ENCODE measurements around the gene KDM5B.
"Not testable (repeated sequence)": the region's sequence is repeated elsewhere in the genome, so short reads cannot be mapped to it uniquely, and the experiment has no call there.

Gene KDM5B

GRCh38 chr1:202791077-202791747, 17.0 kb downstream of the KDM5B start:
- DNase-seq (ENCODE audit: low read depth), result no peak

- no peak for DNase-seq (ENCODE audit: low read depth)
These were observed 19.4 kb downstream of the KDM5B start for GRCh38 chr1:202788800-202789199.

- no peak for DNase-seq (ENCODE audit: low read depth)
These were observed 21.4 kb downstream of the KDM5B start for GRCh38 chr1:202786804-202787203.

- no peak for DNase-seq (ENCODE audit: low read depth)
These were observed 27.0 kb downstream of the KDM5B start for GRCh38 chr1:202781180-202781579.

GRCh38 chr1:202770135-202770534, 38.1 kb downstream of the KDM5B start:
- no peak for DNase-seq (ENCODE audit: low read depth)

- DNase-seq (ENCODE audit: low read depth), result no peak
These were observed 42.5 kb downstream of the KDM5B start for GRCh38 chr1:202765721-202766120.

GRCh38 chr1:202762019-202762418, 46.2 kb downstream of the KDM5B start:
- DNase-seq (ENCODE audit: low read depth), result no peak

- DNase-seq (ENCODE audit: low read depth), result no peak
These were observed 47.6 kb downstream of the KDM5B start for GRCh38 chr1:202760589-202760988.

- no peak for DNase-seq (ENCODE audit: low read depth)
These were observed 51.8 kb downstream of the KDM5B start for GRCh38 chr1:202756391-202756790.

GRCh38 chr1:202754293-202754692, 53.9 kb downstream of the KDM5B start:
- DNase-seq (ENCODE audit: low read depth), result no peak

GRCh38 chr1:202752774-202753173, 55.4 kb downstream of the KDM5B start:
- no peak for DNase-seq (ENCODE audit: low read depth)

GRCh38 chr1:202750761-202751160, 57.5 kb downstream of the KDM5B start:
- no peak for DNase-seq (ENCODE audit: low read depth)

- no peak for DNase-seq (ENCODE audit: low read depth)
These were observed 58.2 kb downstream of the KDM5B start for GRCh38 chr1:202750024-202750423.

GRCh38 chr1:202745323-202745888, 62.8 kb downstream of the KDM5B start:
- DNase-seq (ENCODE audit: low read depth), result no peak

- DNase-seq (ENCODE audit: low read depth), result not testable (repeated sequence)
These were observed 63.5 kb downstream of the KDM5B start for GRCh38 chr1:202744770-202745169.

GRCh38 chr1:202742496-202742895, 65.7 kb downstream of the KDM5B start:
- DNase-seq (ENCODE audit: low read depth), result no peak

- no peak for DNase-seq (ENCODE audit: low read depth)
These were observed 75.0 kb downstream of the KDM5B start for GRCh38 chr1:202733251-202733650.

- DNase-seq (ENCODE audit: low read depth), result no peak
These were observed 79.3 kb downstream of the KDM5B start for GRCh38 chr1:202728951-202729350.

GRCh38 chr1:202725526-202725925, 82.7 kb downstream of the KDM5B start:
- no peak for DNase-seq (ENCODE audit: low read depth)

GRCh38 chr1:202723708-202724107, 84.5 kb downstream of the KDM5B start:
- no peak for DNase-seq (ENCODE audit: low read depth)

GRCh38 chr1:202723046-202723445, 85.2 kb downstream of the KDM5B start:
- DNase-seq (ENCODE audit: low read depth), result not testable (repeated sequence)

- DNase-seq (ENCODE audit: low read depth), result no peak
These were observed 91.6 kb downstream of the KDM5B start for GRCh38 chr1:202716654-202717053.

GRCh38 chr1:202714202-202714601, 94.0 kb downstream of the KDM5B start:
- DNase-seq (ENCODE audit: low read depth), result not testable (repeated sequence)

GRCh38 chr1:202713110-202713509, 95.1 kb downstream of the KDM5B start:
- no peak for DNase-seq (ENCODE audit: low read depth)
